Right lung (tissue), 5 donors: ENCODE data around the gene CST9L. TPM values are rescaled to one million over a fixed set of nuclear protein-coding genes. Genes with fewer than 3 reads are reported as not detected.

Source experiments
- polyA plus RNA-seq, 5 donors: library from polyadenylated mRNA; unstranded; fragments of 120-200 nt; gene quantifications; one replicate each; pipeline versions ENCODE4 v1.2.1 to v1.2.3, GENCODE V29; 2013; ENCODE audit warnings: inconsistent platforms in 1 of 5, low replicate concordance in 1 of 5; ENCODE audit not compliant: insufficient read length in 5 of 5, insufficient read depth in 1 of 5

Gene CST9L
- polyA plus RNA-seq, 5 donors, result not detected

Other genes starting within 250 kb of the CST9L start
- 10 to 100 TPM; 12.8 to 21.6 (median 16.1) TPM for gene NXT1, start 217.7 kb downstream of the CST9L start, polyA plus RNA-seq
- 10 to 100 TPM; 11.8 to 15.6 (median 13.5) TPM for gene GZF1, start 206.3 kb downstream of the CST9L start, polyA plus RNA-seq
- gene NAPB, start 147.0 kb downstream of the CST9L start, polyA plus RNA-seq, result 10 to 100 TPM; 17.9 to 28.6 (median 22.7) TPM
- gene CSTL1, start 128.8 kb downstream of the CST9L start, polyA plus RNA-seq, result under 1 TPM in 1 of 5 donors, not detected in 4; 0.24 TPM
- gene CST11, start 115.6 kb downstream of the CST9L start, polyA plus RNA-seq, result not detected
- gene CST8, start 77.4 kb downstream of the CST9L start, polyA plus RNA-seq, result not detected
- not detected for gene CST9, start 37.4 kb upstream of the CST9L start, polyA plus RNA-seq
- gene CST3, start 69.5 kb upstream of the CST9L start, polyA plus RNA-seq, result 100 to 1,000 TPM; 128 to 220 (median 157) TPM
- not detected for gene CST4, start 120.6 kb upstream of the CST9L start, polyA plus RNA-seq
- gene CST1, start 182.5 kb upstream of the CST9L start, polyA plus RNA-seq, result not detected